HCEC 1CT (cell line): ENCODE data around the gene ZBTB42.

ENCODE experiments used
- DNase-seq: peaks from one replicate; pipeline ENCODE4 v3.0.0-alpha.2; 2017

ZBTB42 gene

DNA sequence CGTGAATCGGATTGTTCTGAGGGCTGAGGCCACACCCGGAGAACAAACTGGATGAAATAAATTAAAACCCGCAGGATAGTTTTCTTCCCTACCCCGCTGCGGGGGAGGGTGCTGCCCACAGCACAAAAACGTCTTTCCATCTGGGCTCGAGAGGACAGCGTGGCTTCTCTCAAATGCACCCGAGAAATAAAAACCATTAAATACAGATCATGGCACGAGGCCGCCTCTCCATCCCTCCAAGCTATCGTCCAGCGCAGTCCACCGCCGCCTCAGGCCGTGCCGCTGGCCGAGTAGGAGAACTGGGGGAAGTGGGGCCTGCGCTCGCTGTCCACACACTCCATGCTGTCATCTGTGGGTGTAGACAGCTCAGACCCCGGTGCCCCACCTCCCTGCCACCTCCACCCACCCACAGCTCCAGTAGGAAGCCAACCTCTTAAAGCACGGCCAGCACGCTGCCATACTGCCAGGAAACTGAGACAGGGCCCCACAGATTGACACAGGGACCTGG, 30.8 kb upstream of the ZBTB42 start:
- no peak for DNase-seq

DNA sequence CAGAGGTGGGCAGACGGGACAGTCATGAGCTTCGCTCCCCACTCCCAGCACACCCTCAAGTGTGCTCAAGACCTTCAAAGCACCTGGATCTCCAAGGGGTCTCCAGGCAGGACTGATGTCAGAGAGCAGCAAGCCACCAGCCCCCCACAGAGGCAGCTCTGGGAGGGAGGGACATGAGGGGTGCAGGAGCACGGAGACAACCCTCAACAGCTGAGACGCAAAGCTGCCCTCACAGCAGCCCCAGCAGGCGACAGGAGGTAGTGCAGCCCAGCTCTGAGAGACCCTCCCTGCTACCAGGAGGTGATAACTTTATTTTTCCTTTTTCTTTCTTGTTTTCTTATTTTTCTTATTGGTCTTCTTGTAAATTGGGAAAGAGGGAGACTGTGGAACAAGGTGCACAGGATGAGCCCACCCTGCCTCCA, 30.0 kb upstream of the ZBTB42 start:
- DNase-seq, result no peak

DNA sequence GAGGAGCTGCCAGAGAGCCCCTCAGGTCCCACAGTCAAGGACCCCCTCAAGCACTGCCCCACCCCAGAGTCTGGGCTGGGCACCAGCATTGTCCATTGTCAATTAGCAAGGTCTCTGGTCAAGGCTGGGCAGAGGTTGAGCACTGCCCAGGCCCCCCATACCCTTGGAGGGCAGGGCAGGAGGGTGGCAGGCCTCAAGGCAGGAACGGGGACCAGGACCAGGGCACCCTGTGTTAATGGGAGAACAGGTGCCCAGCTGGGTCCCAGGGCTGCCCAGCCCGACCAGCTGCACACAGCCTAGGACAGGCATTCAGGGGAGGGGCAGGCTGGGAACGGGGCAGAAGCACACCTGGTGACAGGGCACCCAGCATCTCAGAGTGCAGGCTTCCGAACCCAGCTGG, 29.5 kb upstream of the ZBTB42 start:
- DNase-seq, result no peak

GRCh38 chr14:104771918-104772706, 28.8 kb upstream of the ZBTB42 start:
- no peak for DNase-seq

DNA sequence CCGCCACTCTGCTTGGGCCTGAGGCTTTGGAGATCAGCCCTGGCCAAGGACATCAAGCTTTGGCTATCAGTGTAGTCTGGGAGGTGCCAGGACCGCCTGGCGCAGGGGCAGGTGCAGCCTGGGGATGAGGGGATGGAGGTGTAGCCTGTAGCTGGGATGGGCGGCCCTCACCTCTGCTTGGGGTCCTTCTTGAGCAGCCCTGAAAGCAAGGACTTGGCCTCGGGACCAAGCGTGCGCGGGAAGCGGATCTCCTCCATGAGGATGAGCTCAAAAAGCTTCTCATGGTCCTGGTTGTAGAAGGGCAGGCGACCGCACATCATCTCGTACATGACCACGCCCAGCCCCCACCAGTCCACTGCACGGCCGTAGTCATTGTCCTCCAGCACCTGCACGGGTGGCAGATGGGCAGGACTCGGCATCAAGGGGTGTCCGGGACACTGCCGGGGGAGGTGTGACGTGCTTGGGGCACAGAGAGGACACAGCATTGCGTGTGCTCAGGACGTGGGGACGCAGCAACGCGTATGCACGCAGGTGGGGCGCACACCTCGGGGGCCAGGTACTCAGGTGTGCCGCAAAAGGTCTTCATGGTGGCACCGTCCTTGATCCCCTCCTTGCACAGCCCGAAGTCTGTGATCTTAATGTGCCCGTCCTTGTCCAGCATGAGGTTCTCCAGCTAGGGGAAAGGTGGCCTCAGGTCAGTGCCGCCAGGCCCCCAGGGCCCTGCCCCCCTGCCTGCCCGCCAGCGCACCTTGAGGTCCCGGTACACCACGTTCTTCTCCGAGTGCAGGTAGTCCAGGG, 28.0 kb upstream of the ZBTB42 start:
- DNase-seq, result no peak

DNA sequence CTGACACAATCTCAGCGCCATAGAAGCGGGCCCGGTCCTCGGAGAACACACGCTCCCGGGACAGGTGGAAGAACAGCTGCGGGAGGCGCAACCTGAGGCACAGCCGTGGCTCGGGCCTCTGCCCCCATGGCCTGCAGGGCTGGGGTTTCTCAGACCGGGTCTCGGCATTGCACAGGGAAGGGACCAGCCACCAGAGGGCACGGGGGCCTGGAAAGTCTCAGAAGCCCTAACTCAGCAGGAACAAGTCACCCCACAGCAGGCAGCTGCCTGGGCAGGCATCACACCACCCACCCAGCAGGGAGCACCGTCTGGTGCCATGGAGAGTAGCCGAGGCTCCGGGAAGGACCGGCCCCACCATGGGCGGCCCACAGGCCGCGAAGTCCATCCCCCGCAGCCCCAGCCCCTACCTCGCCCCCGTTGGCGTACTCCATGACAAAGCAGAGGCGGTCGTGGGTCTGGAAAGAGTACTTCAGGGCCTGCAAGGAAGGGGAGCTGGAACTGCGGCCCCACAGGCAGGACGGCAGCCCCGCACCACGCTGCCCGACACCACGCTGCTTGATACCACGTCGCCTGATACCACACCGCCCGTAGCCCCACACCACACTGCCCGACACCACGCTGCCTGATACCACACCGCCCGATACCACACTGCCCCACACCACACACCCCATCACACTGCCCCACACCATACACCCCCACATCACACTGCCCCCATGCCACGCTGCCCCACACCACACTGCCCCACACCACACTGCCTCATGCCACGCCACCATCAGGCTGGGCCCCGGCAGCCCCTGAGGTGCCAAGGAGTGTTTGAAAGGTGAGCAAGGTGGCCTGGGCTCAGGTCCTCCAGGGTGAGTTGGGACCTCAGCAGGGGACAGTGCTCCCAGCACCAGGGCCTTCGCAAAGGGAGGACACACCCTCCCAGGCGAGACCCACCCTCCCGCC, 27.1 kb upstream of the ZBTB42 start:
- DNase-seq, result no peak

DNA sequence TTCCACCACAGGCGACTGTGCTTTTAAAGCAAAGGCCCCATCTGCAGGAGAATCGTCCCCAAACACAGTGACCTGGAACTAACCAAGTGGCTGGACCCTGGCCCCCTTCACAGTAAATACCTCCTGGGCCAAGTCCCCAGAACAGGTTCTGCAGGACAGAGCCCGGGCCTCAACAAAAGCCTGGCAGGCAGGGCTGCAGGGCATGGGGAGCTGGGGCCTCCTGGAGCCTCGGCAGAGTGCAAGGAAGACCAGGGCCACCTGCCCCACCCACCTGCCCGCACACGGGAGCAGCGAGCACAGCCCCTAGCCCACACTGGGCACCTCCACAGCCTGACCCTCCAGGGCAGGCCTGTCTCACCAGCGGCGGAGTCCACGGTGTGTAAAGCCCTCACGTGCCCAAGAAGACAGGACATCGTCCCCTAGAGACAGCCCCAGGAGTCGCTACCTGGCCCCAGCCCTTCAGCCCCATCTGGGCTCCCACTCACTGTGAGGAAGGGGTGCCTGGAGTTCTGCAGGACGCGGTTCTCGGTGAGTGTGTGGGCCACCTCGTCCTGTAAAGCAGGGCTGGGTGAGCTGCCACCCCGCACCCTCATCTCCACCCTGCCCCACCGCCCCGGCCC, 26.3 kb upstream of the ZBTB42 start:
- no peak for DNase-seq

GRCh38 chr14:104775073-104775489, 25.8 kb upstream of the ZBTB42 start:
- no peak for DNase-seq

DNA sequence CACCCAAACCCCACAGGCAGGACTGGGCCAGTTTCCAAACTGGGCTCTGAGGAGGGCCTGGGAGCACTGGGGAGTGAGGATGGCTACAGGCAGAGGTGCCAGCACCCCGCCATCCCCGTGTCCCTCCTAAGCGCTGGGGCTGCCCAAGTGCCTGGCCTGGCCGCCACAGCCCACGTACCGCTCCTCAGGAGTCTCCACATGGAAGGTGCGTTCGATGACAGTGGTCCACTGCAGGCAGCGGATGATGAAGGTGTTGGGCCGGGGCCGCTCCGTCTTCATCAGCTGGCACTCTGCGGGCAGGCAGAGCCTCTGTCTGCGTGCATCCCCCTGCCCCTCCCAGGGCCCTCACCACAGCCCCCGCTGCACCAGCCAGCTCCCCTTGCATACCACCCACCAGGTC, 24.4 kb upstream of the ZBTB42 start:
- no peak for DNase-seq

DNA sequence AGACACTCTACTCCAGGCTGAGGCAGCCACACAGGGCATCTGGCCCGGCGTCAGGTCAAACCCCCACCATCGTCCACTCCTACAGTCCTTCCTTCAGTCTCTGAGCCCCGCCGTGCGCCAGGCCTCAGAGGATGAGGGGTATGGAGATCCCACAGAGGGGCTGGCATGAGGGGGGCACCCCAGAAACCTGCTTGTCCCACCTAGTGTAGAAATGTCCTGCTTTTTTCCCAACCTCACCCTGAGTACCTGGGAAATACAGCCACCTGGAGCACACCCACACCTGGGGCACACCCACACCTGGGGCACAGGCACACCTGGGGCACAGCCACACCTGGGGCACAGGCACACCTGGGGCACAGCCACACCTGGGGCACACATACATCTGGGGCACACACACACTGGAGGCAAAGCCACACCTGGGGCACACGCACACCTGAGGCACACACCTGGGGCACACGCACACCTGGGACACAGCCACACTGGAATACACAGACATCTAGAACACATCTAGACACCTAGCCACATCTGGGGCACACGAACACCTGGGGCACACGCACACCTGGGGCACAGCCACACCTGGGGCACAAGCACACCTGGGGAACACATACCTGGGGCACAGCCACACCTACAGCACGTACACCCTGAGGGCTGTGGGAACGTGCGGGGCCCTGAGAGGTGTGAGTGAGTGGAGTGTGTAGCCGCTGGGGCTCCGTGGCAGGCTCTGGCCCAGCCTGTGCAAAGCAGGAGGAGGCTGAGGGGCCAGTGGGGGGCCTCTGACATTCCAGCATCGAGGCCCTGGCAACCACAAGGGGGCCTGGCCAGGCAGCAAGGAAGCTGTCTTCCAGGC, 23.7 kb upstream of the ZBTB42 start:
- no peak for DNase-seq

DNA sequence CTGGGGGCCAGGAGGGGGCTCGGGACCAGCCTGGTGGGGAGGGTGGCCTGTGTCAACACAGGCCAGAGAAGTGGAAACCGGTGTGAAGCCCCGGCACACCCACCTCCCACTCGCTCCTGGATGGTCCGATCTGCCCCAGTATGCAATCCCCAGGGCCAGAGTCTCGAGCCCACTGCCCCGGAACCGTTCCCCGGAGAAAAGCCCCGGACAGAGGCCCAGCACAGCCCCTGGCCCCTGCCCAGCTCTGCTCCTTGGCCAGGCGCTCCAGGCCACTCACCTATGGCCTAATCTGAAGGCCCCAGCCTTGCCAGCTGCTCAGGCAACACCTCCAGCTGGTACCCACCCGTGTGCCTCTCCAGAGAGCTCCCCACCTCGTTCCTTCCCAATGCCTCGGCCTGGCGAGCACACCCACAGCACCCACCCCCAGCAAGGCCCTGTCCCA, 23.1 kb upstream of the ZBTB42 start:
- no peak for DNase-seq

DNA sequence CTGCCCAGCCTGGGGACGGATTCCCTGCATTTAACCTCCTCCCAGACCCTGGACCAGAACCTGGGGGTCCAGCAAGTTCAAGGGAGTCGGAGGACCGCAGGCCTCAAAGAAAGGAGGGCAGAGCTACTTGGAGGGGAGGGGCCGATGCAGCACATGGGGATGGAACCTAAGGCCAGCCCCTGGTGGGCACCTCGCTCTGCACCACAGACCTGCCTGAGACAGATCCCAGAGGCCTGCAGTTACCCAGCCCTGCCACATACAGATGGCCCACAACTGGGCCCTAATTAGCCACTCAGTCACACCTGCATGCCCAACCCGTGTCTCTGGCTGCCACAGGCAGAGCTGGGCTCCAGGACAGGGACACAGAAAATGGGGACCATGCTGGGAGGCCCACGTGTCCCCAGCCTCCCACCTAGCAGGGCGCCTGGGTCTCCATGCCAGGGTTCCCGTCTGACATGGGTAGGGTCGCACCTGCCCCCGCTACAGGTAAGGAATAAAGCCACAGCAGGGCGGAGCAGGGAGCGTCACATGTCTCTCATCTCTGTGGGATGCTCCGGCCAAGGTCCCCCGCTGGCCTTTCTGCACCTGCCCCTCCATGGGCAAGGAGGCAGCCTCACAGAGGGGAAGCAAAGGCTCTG, 22.1 kb upstream of the ZBTB42 start:
- DNase-seq, result no peak

DNA sequence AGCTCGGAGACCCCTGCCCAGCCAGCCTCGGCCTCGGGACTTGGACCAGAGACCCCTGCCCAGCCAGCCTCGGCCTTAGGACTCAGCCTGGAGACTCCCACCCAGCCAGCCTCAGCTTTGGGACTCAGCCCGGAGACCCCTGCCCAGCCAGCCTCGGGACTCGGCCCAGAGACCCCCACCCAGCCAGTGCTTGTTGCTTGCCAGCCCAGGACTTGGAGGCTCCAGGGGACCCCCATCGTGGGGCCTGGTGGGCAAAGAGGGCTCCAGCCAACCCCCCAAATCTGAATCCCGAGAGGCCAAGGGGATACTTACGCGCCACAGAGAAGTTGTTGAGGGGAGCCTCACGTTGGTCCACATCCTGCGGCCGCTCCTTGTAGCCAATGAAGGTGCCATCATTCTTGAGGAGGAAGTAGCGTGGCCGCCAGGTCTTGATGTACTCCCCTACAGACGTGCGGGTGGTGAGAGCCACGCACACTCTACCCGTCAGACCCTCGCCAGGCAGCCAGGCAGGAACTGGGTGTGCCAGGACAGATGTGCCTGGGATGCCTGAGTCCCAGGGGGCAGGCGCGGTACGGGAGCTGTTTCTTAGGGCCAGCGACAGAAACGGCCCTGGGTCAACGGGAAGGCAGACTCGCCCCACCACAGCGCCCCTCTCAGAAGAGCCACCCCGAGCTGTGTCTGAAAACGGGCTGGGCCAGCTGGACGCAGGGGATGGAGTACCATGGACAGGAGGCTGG, 21.0 kb upstream of the ZBTB42 start:
- DNase-seq, result no peak

- DNase-seq, result no peak
Measured at GRCh38 chr14:104780513-104781030, 20.3 kb upstream of the ZBTB42 start.

- no peak for DNase-seq
Measured at GRCh38 chr14:104781271-104782077, 19.4 kb upstream of the ZBTB42 start.

- no peak for DNase-seq
Measured at GRCh38 chr14:104782086-104782807, 18.7 kb upstream of the ZBTB42 start.

GRCh38 chr14:104782808-104783139, 18.1 kb upstream of the ZBTB42 start:
- DNase-seq, result no peak

DNA sequence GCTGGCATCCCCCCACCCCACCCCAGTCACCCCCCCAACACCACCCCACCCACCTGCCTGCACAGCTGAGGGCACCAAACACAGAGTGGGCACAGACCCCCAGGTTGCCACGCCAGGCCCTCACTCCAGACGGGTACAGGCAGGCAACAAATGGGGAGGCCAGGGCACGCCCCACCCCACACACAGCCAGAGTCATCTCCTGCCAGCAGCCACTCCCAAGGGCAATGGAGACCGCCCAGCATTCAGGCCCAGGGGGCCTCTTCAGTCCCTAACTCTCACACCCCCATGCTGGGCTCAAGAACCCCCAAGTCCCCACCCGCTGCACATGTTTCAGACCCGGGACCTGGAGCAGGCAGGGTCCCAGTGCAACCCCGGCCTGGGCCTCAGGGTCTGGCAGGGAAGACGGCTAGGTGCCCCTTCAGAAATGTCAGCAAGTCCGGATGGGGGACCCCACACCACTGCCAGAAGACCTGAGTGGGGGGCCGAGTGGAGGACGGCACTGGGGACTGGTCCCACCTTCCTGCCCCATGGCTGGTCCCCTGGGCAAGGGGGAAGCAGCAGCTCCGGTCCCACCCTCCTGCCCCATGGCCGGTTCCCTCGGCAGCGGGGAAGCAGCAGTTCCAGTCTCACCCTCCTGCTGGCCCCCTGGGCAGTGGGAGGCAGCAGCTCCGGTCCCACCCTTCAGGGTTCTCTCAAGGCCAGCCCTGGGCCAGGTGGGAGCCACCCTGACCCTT, 17.2 kb upstream of the ZBTB42 start:
- no peak for DNase-seq
